Coronary artery (tissue), 2 donors: ENCODE data around the gene NGRN.
"Not testable (repeated sequence)": the region's sequence is repeated elsewhere in the genome, so short reads cannot be mapped to it uniquely, and the experiment has no call there.

Experiments
- DNase-seq: peaks from one replicate; pipeline ENCODE4 v3.0.0-alpha.2; 2017; ENCODE audit warnings: low spot score
- H3K27ac ChIP-seq, 2 donors: fragments of 200-600 bp; sonication (generic); one replicate each; pipeline ENCODE4 v1.5.1; 2016 to 2019
- H3K4me3 ChIP-seq: fragments of 200-600 bp; sonication (generic); 2 replicates; pipeline ENCODE4 v1.5.1; 2016; ENCODE audit warnings: mild to moderate bottlenecking, moderate library complexity
- CTCF ChIP-seq: fragments of 200-600 bp; sonication (generic); IDR thresholded peaks from one replicate; pipeline ENCODE4 v1.5.1; 2019; ENCODE audit warnings: antibody characterized with exemption

The NGRN gene

GRCh38 chr15:90297021-90297420 lies 31.5 kb downstream of the NGRN start:
- no peak for TF ChIP-seq CTCF
- no peak for DNase-seq
- H3K4me3 ChIP-seq, result no peak overlapping the region
- H3K27ac ChIP-seq, result peak overlapping the region; percentile 55 to 82

GRCh38 chr15:90300541-90300940 lies 35.1 kb downstream of the NGRN start:
- TF ChIP-seq CTCF, result no peak
- DNase-seq, result no peak
- peak overlapping the region; percentile 89 to 94 for H3K27ac ChIP-seq

GRCh38 chr15:90300988-90301706 lies 35.7 kb downstream of the NGRN start:
- Histone ChIP-seq H3K27ac (peak overlapping the region; percentile 89 to 94), H3K4me3 (peak overlapping the region; percentile 28)
- peak; percentile 89 for DNase-seq
- peak; percentile 72 for TF ChIP-seq CTCF

More at GRCh38 chr15:90300541-90300940, 35.1 kb downstream of the NGRN start:
- no peak overlapping the region for H3K4me3 ChIP-seq

- peak overlapping the region; percentile 28 for H3K4me3 ChIP-seq
- no peak for TF ChIP-seq CTCF
- no peak for DNase-seq
- peak overlapping the region; percentile 89 to 94 for H3K27ac ChIP-seq
These were observed 36.3 kb downstream of the NGRN start for GRCh38 chr15:90301707-90302300.

GRCh38 chr15:90305355-90305754 lies 39.9 kb downstream of the NGRN start:
- H3K4me3 ChIP-seq, DNase-seq: not testable (repeated sequence)
- H3K27ac ChIP-seq, result peak overlapping the region; percentile 69 to 81

GRCh38 chr15:90305932-90306331 lies 40.5 kb downstream of the NGRN start:
- H3K4me3 ChIP-seq, result no peak overlapping the region
- no peak for DNase-seq
- H3K27ac ChIP-seq, result peak overlapping the region; percentile 69 to 81
- TF ChIP-seq CTCF, result no peak

- Histone ChIP-seq H3K4me3 (no peak overlapping the region), H3K27ac (peak overlapping the region; percentile 69 to 81)
- no peak for DNase-seq
- TF ChIP-seq CTCF, result no peak
These were observed 41.1 kb downstream of the NGRN start for GRCh38 chr15:90306560-90306959.
